NCI-H146 (cell line): ENCODE results near the gene CCDC73.

Experiments
- DNase-seq: peaks from one replicate; lab custom pipeline; 2025; lab: John Stamatoyannopoulos, UW

Gene CCDC73

DNA sequence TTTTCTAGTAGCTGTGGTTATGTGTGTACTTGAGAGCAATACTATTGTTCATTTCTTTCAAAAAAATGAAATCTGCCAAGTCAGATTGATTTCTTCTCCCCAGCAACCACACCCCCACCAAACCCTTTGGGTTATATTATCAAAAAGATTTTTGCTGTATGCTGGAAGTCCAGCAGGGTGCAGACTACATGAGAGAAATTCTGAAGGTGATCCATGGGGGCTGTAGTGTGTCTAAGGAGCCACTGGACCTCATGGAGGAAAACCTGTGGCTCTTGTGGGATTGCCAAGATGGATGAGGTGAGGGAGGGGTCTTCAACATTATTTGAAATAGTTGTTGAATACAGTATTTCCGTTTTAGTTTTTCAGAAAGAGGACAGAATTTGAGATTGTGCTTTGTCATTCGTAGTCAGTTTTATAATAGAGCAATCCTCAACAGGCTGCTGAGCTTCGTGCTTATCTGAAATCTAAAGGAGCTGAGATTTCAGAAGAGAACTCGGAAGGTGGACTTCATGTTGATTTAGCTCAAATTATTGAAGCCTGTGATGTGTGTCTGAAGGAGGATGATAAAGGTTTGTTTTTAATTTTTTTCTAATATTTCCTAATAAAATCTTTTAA, 207.8 kb downstream of the CCDC73 start:
- DNase-seq: peak; percentile 3

DNA sequence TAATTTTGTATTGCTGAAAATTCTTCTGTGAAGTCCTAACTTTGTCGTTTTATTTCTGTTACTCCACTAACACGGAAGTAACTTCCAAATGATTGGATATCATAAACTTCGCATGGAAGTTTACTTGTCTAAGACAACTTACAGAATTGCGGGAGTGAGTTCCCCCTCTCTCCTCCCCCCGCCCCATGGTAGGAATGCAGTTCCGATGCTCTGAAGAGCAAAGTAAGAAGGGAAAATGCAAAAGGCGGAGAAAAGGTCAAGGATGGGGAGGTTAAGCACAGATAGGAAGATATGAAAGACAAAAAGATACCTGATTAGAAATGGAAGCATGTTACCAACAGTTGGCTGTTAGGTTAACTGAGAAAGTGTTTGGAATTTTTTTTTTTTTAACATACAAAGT, 209.5 kb downstream of the CCDC73 start:
- DNase-seq: no peak

DNA sequence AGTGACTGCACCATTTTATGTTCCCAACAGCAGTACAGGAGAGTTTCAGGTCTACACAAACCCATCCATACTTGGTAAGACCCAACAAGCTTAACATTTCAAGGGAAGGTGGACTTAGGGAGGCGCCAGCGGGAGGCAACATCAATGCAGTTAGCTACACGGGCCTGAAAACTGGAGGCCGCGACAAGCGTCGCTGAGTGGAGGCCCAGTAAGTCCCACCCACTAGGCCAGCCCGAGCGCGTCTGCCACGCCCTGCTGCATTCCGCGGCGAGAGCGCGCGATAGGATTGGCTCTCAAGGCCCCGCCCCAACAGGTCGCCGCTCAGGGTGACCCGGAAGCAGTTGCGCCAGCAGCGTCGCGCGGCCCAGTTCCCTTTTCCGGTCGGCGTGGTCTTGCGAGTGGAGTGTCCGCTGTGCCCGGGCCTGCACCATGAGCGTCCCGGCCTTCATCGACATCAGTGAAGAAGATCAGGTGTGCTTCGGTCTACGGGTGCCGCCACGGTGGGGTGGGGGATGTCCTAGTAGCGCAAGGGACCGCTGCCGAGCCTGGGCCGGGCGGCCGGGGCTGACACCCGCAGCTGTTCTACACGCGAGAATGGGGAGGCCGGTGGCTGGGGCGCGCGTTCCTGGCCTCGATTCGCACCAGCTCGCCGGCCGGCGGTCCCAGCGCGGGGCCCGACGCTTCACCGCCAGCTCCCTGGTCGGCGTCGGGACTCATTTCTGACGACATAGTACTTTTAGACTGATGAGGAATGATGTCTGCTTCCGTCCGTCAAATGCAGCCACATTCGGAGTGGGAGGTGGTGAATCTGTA, 210.8 kb downstream of the CCDC73 start, which contains the start of gene EIF3M:
Gene EIF3M (plus strand): TSS at position 373 of the 813 bp plus-strand sequence. CDS start 57 bp downstream, at position 430.
- peak; percentile 96 for DNase-seq

DNA sequence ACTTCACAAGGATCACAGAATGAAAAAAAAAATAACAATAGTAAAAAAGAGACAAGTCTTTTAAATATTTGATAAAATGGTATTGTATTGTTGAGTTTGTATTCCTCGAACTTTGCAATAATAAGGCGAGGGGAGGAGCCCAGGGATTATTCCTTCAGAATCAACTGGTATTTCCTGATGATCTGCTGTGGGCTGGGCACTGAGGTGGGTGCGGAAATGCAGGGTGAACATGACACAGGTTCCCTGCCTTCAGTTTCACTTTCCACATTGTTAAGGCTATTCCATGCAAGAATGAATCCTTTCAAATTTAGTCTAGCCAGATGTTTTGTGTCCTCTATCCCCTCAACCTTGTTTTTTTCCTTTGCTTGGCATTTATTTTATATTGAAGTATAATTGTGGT, 212.9 kb downstream of the CCDC73 start:
- no peak for DNase-seq

DNA sequence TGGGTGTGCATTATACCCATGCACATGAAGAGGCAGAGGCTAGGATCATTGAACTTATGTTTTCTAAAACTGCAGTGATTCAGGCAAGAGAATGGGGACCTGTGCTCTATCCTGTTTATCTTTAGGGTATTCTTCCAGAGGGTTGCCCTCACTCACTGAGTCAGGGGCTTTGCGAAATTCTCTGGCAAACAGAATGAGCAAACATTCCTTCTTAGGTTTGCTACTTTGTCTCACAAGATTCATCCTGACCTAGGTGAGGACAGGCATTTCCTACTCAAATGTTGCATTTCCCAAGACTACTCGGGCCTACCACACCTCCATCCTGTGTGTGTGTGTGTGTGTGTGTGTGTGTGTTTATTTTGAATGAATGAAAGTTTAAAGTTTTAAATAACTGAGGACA, 213.5 kb downstream of the CCDC73 start:
- no peak for DNase-seq

DNA sequence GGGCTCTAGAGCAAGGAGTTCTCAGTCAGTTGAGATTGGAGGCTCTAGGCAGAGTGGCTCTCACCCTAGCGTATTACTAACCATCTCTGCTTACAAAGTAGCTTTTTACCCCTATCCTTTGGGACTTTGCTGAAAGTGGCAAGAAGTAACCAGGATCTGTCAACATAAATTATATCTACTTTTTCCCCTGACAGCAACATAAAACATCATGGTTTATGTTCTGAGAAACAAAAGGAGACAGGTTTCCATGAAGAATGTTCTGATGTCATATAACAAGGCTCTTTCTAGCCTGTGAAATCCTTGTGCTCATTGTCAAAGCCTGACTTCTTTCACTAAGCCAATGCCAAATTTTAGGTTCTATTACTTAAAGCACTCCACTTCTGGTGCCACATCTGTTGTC, 218.0 kb downstream of the CCDC73 start:
- DNase-seq: no peak

DNA sequence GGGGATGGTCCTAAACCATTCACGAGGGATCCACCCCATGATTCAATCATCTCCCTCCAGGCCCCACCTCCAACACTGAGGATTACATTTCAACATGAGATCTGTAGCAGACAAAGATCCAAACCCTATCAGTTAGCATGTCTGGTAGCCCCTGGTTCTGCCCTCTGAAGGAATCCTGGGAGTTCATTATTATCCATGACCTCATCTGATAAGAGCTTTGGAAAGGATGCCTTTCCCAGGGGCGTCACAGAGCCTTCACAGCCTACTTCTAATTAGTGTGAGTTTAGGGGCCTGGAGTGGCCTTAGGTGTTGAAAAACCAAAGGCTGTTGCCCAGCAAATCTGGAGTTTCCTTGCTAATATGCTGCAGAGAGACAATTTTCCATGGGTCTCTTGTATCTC, 219.4 kb downstream of the CCDC73 start:
- DNase-seq: no peak

DNA sequence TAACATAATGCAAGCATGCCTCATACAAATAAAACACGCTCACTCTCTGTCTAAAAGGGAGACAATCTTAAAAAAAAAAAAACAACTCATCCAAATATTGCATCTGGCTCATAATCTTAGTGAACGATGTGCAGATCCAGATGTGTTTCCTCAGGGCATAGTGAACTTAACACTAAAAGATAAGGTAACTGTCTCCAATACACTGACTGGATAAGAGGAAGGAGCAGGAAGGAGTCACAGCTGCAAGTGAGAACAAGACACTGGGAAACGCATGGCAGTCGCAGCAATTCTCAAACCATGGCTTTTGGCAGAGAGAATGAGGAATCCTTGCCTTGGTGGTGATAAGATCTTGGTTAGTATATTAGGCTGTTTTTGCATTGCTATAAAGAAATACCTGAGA, 220.0 kb downstream of the CCDC73 start:
- no peak for DNase-seq

DNA sequence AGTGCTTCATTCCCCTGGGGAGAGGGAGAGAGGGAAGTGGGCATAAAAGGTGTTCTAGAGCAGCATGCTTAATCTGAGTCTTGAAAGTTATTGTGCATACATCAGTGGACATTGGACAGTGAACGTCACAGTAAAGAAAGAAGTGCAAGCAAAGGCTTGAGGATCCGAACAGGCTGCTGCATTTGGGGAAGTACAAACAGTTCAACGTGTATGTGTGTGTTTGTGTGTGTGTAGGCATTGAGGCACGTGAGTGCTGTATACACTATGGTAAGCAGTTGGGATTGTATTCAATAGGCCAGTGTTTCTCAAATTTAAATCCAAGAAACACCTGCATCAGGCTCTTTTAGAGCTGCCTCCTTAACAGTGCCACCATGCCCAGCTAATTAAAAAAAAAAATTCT, 221.2 kb downstream of the CCDC73 start:
- DNase-seq: no peak

DNA sequence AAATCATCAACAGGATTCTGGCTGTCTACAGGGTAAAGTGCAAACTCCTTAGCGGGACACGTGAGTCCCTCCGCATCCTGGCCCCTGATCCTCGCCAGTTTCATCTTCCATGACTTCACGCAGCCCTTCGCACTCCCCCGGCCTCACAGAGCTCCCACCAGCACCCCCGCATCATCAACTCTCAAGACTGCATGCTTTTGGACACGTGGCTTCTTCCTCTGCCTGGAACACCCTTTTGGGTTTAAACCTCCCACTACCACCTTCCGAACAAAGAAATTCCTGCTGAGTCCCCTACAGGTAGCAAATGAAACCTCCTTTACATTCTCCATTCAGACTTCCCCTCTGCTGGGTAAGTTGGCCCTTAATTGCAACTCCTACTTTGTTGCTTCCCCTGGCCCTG, 223.4 kb downstream of the CCDC73 start:
- DNase-seq: no peak

DNA sequence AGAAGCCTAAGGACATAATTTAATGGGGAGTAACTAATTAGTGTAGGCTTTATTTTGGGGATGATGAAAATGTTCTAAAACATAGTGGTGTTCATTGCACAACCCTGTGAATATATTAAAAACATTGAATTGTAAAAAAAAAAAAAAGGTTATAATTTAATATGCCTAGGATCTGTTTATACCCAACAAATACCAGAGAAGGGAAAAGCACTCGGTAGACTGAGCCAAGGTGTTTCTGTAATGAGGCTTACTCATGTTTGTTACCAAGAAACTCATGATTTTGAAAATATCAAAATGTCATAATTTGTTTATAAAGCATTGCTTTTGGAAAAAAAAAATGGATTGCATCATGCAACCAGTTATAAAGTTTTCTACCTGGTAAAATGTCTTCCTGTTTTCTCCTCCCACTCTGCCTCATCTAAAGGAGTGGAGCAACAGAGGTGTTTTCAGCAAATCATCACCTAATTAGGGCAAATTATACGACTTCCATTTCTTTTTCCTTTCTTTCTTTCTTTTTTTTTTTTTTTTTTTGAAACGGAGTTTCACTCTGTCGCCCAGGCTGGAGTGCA, 225.1 kb downstream of the CCDC73 start:
- no peak for DNase-seq

DNA sequence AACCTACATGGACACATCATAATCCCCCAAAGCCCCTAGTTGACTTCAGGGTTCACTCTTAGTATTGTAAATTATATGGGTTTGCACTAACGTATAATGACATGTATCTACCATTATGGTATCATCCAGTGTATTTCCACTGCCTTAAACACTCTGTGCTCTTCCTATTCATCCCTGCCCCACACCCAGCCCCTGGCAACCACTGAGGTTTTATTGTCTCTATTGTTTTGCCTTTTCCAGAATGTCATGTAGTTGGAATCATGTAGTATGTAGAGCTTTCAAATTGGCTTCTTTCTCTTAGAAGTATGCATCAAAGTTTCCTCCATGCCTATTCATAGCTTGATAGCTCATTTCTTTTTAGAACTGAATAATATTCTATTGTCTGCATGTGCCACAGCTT, 227.3 kb downstream of the CCDC73 start:
- DNase-seq: no peak

DNA sequence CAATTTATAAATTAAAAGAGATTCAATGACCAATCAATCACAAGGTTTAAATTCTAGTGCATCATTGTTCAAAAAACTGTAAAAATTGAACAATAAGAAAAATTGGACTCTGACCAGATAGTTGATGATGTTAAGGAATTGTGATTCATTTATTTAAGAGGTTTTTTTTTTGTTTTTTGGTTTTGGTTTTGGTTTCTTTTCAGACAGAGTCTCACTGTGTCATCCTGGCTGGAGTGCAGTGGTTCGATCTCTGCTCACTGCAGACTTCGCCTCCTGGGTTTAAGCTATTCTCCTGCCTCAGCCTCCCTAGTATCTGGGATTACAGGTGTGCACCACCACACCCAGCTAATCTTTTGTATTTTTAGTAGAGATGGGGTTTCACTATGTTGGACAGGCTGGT, 227.9 kb downstream of the CCDC73 start:
- no peak for DNase-seq

DNA sequence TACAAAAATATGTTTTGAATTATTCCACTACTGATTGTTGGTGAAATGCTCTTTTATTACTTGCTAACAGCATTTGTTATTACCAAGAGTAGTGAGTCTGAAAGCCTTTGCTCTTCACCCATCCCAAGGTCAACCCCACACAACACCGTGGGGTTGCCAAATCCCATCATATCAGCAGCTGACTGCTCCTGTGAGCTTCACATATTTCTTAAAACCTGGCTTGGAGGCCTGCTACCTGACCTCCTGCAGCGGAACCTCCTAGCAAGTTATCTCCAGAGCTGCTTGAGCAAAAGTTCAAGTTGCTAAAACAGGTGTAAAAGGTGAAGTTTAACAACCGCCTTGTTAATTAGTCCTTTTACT, 230.9 kb downstream of the CCDC73 start:
- DNase-seq: no peak

DNA sequence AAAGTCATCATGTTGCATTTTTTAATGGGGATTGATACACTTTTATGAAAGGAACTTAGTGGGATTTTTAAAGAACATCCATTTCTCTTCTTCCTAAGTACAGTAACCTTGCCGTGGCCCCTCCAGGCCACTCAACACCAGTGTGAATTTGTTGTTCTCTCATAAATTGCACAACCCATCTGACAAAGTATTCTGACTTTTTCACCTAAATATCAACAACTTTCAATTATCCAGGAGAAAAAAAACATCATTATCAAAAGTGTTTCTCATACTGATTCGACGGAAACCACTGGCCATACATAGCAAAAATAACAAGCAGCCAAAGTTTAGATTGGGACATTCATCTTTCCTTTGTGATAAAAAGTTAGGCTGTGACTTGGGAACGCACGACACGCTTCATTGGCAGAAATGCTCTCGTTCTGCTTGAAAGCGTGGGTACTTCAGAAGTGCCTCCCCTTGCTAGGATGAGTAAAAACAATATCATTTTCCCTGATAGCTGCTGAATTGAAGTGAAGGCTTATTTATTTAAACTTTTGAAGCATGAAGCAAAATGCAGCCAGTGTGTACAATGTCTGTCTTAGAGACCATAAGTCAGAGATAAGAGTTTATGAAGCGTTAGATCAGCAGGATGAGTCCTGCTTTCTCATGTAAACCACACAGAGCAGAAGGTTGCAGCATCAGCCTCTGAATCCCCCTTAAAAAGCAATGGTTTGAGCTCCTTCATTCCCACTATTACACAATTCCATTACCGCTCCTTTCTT, 231.4 kb downstream of the CCDC73 start:
- no peak for DNase-seq

DNA sequence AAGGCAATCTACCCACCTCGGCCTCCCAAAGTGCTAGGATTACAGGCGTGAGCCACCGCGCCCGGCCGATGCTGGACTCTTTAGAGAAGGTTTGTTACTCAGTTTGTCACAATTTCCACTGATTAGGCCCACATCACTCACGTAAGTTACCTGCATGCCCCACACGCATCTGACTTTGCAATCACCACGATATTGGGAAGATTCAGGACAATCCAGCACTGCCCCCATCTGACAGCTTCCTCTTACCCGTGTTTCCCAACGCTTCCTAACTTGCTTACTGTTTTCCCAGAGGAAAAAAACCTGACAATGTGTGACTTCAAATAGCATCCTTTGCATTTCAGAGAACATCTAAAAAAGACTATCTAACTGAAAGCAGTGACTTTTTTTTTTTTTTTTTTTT, 232.6 kb downstream of the CCDC73 start:
- DNase-seq: no peak

DNA sequence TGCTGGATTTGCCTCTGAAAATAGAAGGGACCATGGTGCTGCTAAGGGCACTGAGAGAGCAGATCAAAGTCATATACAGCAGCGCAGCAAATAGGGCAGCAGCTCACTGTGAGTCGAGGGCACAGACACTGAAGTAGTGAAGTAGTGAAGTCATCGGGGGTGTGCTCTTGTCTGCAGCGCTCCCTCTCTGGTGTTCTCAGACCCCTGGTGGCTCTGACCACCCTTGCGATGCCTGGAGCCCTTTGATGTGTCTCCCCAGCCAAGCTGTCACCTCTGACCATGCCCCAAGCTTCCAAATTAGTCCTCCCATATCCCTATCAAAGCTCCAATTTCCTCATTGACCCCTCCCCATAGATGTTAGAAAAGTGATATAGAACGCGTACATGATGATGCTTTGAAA, 238.6 kb downstream of the CCDC73 start:
- DNase-seq: no peak

DNA sequence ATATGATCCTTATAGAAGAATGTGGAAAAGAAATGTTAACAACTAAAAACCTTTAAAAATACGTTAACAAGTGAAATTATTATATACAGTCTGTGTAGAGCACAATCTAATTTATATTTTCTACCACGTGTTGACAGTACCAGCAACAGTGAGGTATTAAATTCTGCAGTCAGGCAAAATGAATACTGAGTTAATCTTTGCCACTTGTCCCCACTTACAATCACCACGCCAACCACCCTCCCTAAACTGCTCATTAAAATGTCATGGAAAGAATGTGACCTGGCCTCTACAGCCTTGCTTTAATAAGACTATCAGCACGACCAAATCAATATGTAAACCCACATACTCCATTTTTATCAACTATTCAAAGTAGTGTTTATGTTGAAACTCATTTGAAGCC, 239.4 kb downstream of the CCDC73 start:
- DNase-seq: no peak
